WTC11 (cell line): ENCODE results near the gene ANKZF1. TPM values are rescaled to one million over a fixed set of nuclear protein-coding genes. Genes with fewer than 3 reads are reported as not detected.

ENCODE experiments used
- ATF1 ChIP-seq: sonication (generic); formaldehyde crosslinking; IDR thresholded peaks from 2 replicates; pipeline ENCODE4 v1.8.1; 2023; ENCODE audit warnings: mild to moderate bottlenecking, moderate library complexity, missing genetic modification reagents
- CDX4 ChIP-seq: fragments of 250-450 bp; sonication (Bioruptor Pico); IDR thresholded peaks from 2 replicates; pipeline ENCODE4 v1.9.0; 2021; ENCODE audit warnings: moderate library complexity, mild to moderate bottlenecking, inconsistent platforms, borderline replicate concordance
- CREM ChIP-seq: sonication (generic); formaldehyde crosslinking; IDR thresholded peaks from 2 replicates; pipeline ENCODE4 v1.8.1; 2022; ENCODE audit warnings: mild to moderate bottlenecking, missing genetic modification reagents, moderate library complexity
- E2F1 ChIP-seq: sonication (generic); formaldehyde crosslinking; IDR thresholded peaks from 2 replicates; pipeline ENCODE4 v1.8.0; 2022; ENCODE audit warnings: mild to moderate bottlenecking, missing genetic modification reagents
- EMX1 ChIP-seq: fragments of 250-450 bp; sonication (Bioruptor Pico); IDR thresholded peaks from 2 replicates; pipeline ENCODE4 v1.8.0; 2021; ENCODE audit warnings: mild to moderate bottlenecking
- ESRRA ChIP-seq: sonication (generic); formaldehyde crosslinking; IDR thresholded peaks from 2 replicates; pipeline ENCODE4 v1.8.1; 2022; ENCODE audit warnings: mild to moderate bottlenecking, missing genetic modification reagents, borderline replicate concordance
- HMGXB4 ChIP-seq: sonication (generic); formaldehyde crosslinking; IDR thresholded peaks from 2 replicates; pipeline ENCODE4 v1.8.1; 2023; ENCODE audit warnings: mild to moderate bottlenecking, moderate library complexity, missing genetic modification reagents
- IRF1 ChIP-seq: sonication (generic); formaldehyde crosslinking; IDR thresholded peaks from 2 replicates; pipeline ENCODE4 v1.8.0; 2023; ENCODE audit warnings: missing genetic modification reagents
- IRF2 ChIP-seq: sonication (generic); formaldehyde crosslinking; IDR thresholded peaks from 2 replicates; pipeline ENCODE4 v1.8.0; 2022; ENCODE audit warnings: low read depth, missing genetic modification reagents, borderline replicate concordance
- NR3C1 ChIP-seq: sonication (generic); formaldehyde crosslinking; conservative IDR thresholded peaks from 2 replicates; pipeline ENCODE4 v1.8.1; 2023; ENCODE audit warnings: low read depth, mild to moderate bottlenecking, missing genetic modification reagents
- OVOL2 ChIP-seq: fragments of 250-450 bp; sonication (Bioruptor Pico); IDR thresholded peaks from 2 replicates; pipeline ENCODE4 v1.9.0; 2021; ENCODE audit warnings: mild to moderate bottlenecking, borderline replicate concordance
- PRDM15 ChIP-seq: sonication (generic); formaldehyde crosslinking; IDR thresholded peaks from 2 replicates; pipeline ENCODE4 v1.8.0; 2022; ENCODE audit warnings: missing genetic modification reagents
- PREB ChIP-seq: sonication (generic); formaldehyde crosslinking; IDR thresholded peaks from 2 replicates; pipeline ENCODE4 v1.8.1; 2022; ENCODE audit warnings: mild to moderate bottlenecking, missing genetic modification reagents, moderate library complexity, borderline replicate concordance
- TEAD4 ChIP-seq: sonication (generic); formaldehyde crosslinking; IDR thresholded peaks from 2 replicates; pipeline ENCODE4 v1.8.0; 2022; ENCODE audit warnings: mild to moderate bottlenecking, missing genetic modification reagents
- USF1 ChIP-seq: sonication (generic); formaldehyde crosslinking; IDR thresholded peaks from 2 replicates; pipeline ENCODE4 v1.8.0; 2022; ENCODE audit warnings: mild to moderate bottlenecking, missing genetic modification reagents
- ZBTB43 ChIP-seq: sonication (generic); formaldehyde crosslinking; IDR thresholded peaks from 2 replicates; pipeline ENCODE4 v1.8.1; 2023; ENCODE audit warnings: mild to moderate bottlenecking, missing genetic modification reagents
- ZMAT4 ChIP-seq: fragments of 250-450 bp; sonication (Bioruptor Pico); IDR thresholded peaks from 2 replicates; pipeline ENCODE4 v1.9.0; 2021; ENCODE audit warnings: mild to moderate bottlenecking
- ZNF121 ChIP-seq: sonication (generic); formaldehyde crosslinking; IDR thresholded peaks from 2 replicates; pipeline ENCODE4 v1.8.0; 2023; ENCODE audit warnings: missing genetic modification reagents
- ZNF138 ChIP-seq: sonication (generic); formaldehyde crosslinking; conservative IDR thresholded peaks from 2 replicates; pipeline ENCODE4 v1.8.1; 2022; ENCODE audit warnings: mild to moderate bottlenecking, moderate library complexity, missing genetic modification reagents
- ZNF232 ChIP-seq: sonication (generic); formaldehyde crosslinking; IDR thresholded peaks from 2 replicates; pipeline ENCODE4 v1.8.0; 2022; ENCODE audit warnings: mild to moderate bottlenecking, missing genetic modification reagents
- ZNF281 ChIP-seq: sonication (generic); formaldehyde crosslinking; IDR thresholded peaks from 2 replicates; pipeline ENCODE4 v1.8.0; 2023; ENCODE audit warnings: mild to moderate bottlenecking, missing genetic modification reagents
- ZNF396 ChIP-seq: fragments of 250-450 bp; sonication (Bioruptor Pico); IDR thresholded peaks from 2 replicates; pipeline ENCODE4 v1.8.0; 2021; ENCODE audit warnings: mild to moderate bottlenecking, moderate library complexity, borderline replicate concordance
- total RNA-seq: library from RNA; stranded (reverse); gene quantifications from 3 replicates; pipeline ENCODE4 v1.2.3, GENCODE V29; 2021

Gene ANKZF1
- total RNA-seq, 1 experiment from 2014 or later = 70.4 TPM

- no peak for TF ChIP-seq ZBTB43 (CRISPR knock-in tag)
- TF ChIP-seq ATF1 = 0 out of 2 replicates have a peak, but pooled peaks have one; percentile 57
- TF ChIP-seq ZNF138 (CRISPR knock-in tag) = no peak
- TF ChIP-seq IRF2 (CRISPR knock-in tag) = no peak
- peak; percentile 64 for TF ChIP-seq USF1 (CRISPR knock-in tag)
- TF ChIP-seq ZNF281 (CRISPR knock-in tag) = peak; percentile 78; the same call in 1 of the 2 replicates
- no peak for TF ChIP-seq TEAD4 (CRISPR knock-in tag)
- no peak for TF ChIP-seq NR3C1 (CRISPR knock-in tag)
- no peak for TF ChIP-seq CDX4
- no peak for TF ChIP-seq ZNF396 (CRISPR knock-in tag)
- TF ChIP-seq ZNF232 (CRISPR knock-in tag) = no peak; the same call in 1 of the 2 replicates
- TF ChIP-seq EMX1 (CRISPR knock-in tag) = no peak
- TF ChIP-seq ESRRA (CRISPR knock-in tag) = peak; percentile 46; the same call in 1 of the 2 replicates
- no peak for TF ChIP-seq PRDM15 (CRISPR knock-in tag)
- 0 out of 2 replicates have a peak, but pooled peaks have one; percentile 74 for TF ChIP-seq E2F1 (CRISPR knock-in tag)
- no peak for TF ChIP-seq PREB (CRISPR knock-in tag)
- TF ChIP-seq OVOL2 (CRISPR knock-in tag) = no peak
- TF ChIP-seq HMGXB4 (CRISPR knock-in tag) = peak; percentile 56; the same call in 1 of the 2 replicates
- peak; percentile 75; the same call in 1 of the 2 replicates for TF ChIP-seq IRF1 (CRISPR knock-in tag)
- no peak for TF ChIP-seq CREM (CRISPR knock-in tag)
- TF ChIP-seq ZNF121 (CRISPR knock-in tag) = no peak
- TF ChIP-seq ZMAT4 (CRISPR knock-in tag) = no peak
Observed at GRCh38 chr2:219252900-219253752, 23.5 kb downstream of the ANKZF1 start, which contains the start of gene TUBA4B (continued).
